ENCODE results near the gene SV2B. TPM values are rescaled to one million over a fixed set of nuclear protein-coding genes. Genes with fewer than 3 reads are reported as not detected.

The SV2B gene
- total and polyA plus RNA-seq, 2 experiments from 2014 or later = 0.06 to 0.76 TPM

DNA sequence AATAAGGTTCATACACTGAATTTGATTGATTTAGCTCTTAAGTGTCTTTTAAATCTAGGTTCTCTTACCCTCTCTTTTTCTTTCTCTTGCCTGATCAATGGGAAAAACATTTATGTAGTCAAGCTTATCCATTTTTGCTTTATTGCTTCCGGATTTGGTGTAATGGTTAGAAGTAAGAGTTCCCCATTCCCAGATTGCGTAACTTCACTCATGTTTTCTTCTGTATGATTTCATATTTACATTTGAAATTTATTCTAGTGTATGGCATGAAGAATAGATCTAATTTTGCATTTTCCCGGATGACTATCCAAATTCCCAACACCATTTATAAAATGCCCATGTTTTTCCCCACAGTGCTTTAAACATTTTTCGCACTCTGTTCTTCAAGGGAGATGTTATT lies 27.9 kb upstream of the SV2B start:
- H3K4me1 ChIP-seq (ENCODE audit: insufficient read depth) = no peaks in the 10 kb centered on the region; the same call in 1 of the 2 replicates
- H3K27me3 ChIP-seq (ENCODE audit: insufficient read depth) = no peaks in the 10 kb centered on the region
- no peak for TF ChIP-seq STAT1 (IDR thresholded peaks at IDR 0.05; ENCODE audit: unreplicated experiment)
- TF ChIP-seq NANOG (IDR thresholded peaks at IDR 0.05; ENCODE audit: borderline replicate concordance) = no peak
- TF ChIP-seq POLR2AphosphoS5 (IDR thresholded peaks at IDR 0.05; ENCODE audit: low read depth) = no peak
- no peak for TF ChIP-seq ZNF331 (CRISPR knock-in tag; IDR thresholded peaks at IDR 0.05; ENCODE audit: low read depth)
- TF ChIP-seq, protein P1, sequence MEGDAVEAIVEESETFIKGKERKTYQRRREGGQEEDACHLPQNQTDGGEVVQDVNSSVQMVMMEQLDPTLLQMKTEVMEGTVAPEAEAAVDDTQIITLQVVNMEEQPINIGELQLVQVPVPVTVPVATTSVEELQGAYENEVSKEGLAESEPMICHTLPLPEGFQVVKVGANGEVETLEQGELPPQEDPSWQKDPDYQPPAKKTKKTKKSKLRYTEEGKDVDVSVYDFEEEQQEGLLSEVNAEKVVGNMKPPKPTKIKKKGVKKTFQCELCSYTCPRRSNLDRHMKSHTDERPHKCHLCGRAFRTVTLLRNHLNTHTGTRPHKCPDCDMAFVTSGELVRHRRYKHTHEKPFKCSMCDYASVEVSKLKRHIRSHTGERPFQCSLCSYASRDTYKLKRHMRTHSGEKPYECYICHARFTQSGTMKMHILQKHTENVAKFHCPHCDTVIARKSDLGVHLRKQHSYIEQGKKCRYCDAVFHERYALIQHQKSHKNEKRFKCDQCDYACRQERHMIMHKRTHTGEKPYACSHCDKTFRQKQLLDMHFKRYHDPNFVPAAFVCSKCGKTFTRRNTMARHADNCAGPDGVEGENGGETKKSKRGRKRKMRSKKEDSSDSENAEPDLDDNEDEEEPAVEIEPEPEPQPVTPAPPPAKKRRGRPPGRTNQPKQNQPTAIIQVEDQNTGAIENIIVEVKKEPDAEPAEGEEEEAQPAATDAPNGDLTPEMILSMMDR (conservative IDR thresholded peaks at IDR 0.05; ENCODE audit: low read depth in 2 of 2) = no peak
- TF ChIP-seq EZH2 (IDR thresholded peaks at IDR 0.05; ENCODE audit: low read depth, unreplicated experiment) = no peak
- TF ChIP-seq CREB1 (CRISPR knock-in tag; IDR thresholded peaks at IDR 0.05; ENCODE audit: low read depth) = no peak
- TF ChIP-seq JUNB (IDR thresholded peaks at IDR 0.05; ENCODE audit: unreplicated experiment) = no peak
- TF ChIP-seq, protein P2, sequence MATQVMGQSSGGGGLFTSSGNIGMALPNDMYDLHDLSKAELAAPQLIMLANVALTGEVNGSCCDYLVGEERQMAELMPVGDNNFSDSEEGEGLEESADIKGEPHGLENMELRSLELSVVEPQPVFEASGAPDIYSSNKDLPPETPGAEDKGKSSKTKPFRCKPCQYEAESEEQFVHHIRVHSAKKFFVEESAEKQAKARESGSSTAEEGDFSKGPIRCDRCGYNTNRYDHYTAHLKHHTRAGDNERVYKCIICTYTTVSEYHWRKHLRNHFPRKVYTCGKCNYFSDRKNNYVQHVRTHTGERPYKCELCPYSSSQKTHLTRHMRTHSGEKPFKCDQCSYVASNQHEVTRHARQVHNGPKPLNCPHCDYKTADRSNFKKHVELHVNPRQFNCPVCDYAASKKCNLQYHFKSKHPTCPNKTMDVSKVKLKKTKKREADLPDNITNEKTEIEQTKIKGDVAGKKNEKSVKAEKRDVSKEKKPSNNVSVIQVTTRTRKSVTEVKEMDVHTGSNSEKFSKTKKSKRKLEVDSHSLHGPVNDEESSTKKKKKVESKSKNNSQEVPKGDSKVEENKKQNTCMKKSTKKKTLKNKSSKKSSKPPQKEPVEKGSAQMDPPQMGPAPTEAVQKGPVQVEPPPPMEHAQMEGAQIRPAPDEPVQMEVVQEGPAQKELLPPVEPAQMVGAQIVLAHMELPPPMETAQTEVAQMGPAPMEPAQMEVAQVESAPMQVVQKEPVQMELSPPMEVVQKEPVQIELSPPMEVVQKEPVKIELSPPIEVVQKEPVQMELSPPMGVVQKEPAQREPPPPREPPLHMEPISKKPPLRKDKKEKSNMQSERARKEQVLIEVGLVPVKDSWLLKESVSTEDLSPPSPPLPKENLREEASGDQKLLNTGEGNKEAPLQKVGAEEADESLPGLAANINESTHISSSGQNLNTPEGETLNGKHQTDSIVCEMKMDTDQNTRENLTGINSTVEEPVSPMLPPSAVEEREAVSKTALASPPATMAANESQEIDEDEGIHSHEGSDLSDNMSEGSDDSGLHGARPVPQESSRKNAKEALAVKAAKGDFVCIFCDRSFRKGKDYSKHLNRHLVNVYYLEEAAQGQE (IDR thresholded peaks at IDR 0.05; ENCODE audit: unreplicated experiment) = no peak
- TF ChIP-seq EZH2phosphoT487 (IDR thresholded peaks at IDR 0.05; ENCODE audit: unreplicated experiment) = no peak
- TF ChIP-seq, protein P3, sequence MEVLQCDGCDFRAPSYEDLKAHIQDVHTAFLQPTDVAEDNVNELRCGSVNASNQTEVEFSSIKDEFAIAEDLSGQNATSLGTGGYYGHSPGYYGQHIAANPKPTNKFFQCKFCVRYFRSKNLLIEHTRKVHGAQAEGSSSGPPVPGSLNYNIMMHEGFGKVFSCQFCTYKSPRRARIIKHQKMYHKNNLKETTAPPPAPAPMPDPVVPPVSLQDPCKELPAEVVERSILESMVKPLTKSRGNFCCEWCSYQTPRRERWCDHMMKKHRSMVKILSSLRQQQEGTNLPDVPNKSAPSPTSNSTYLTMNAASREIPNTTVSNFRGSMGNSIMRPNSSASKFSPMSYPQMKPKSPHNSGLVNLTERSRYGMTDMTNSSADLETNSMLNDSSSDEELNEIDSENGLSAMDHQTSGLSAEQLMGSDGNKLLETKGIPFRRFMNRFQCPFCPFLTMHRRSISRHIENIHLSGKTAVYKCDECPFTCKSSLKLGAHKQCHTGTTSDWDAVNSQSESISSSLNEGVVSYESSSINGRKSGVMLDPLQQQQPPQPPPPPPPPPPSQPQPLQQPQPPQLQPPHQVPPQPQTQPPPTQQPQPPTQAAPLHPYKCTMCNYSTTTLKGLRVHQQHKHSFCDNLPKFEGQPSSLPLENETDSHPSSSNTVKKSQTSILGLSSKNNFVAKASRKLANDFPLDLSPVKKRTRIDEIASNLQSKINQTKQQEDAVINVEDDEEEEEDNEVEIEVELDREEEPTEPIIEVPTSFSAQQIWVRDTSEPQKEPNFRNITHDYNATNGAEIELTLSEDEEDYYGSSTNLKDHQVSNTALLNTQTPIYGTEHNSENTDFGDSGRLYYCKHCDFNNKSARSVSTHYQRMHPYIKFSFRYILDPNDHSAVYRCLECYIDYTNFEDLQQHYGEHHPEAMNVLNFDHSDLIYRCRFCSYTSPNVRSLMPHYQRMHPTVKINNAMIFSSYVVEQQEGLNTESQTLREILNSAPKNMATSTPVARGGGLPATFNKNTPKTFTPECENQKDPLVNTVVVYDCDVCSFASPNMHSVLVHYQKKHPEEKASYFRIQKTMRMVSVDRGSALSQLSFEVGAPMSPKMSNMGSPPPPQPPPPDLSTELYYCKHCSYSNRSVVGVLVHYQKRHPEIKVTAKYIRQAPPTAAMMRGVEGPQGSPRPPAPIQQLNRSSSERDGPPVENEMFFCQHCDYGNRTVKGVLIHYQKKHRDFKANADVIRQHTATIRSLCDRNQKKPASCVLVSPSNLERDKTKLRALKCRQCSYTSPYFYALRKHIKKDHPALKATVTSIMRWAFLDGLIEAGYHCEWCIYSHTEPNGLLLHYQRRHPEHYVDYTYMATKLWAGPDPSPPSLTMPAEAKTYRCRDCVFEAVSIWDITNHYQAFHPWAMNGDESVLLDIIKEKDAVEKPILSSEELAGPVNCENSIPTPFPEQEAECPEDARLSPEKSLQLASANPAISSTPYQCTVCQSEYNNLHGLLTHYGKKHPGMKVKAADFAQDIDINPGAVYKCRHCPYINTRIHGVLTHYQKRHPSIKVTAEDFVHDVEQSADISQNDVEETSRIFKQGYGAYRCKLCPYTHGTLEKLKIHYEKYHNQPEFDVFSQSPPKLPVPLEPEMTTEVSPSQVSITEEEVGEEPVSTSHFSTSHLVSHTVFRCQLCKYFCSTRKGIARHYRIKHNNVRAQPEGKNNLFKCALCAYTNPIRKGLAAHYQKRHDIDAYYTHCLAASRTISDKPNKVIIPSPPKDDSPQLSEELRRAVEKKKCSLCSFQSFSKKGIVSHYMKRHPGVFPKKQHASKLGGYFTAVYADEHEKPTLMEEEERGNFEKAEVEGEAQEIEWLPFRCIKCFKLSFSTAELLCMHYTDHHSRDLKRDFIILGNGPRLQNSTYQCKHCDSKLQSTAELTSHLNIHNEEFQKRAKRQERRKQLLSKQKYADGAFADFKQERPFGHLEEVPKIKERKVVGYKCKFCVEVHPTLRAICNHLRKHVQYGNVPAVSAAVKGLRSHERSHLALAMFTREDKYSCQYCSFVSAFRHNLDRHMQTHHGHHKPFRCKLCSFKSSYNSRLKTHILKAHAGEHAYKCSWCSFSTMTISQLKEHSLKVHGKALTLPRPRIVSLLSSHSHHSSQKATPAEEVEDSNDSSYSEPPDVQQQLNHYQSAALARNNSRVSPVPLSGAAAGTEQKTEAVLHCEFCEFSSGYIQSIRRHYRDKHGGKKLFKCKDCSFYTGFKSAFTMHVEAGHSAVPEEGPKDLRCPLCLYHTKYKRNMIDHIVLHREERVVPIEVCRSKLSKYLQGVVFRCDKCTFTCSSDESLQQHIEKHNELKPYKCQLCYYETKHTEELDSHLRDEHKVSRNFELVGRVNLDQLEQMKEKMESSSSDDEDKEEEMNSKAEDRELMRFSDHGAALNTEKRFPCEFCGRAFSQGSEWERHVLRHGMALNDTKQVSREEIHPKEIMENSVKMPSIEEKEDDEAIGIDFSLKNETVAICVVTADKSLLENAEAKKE (CRISPR knock-in tag; IDR thresholded peaks at IDR 0.05) = no peak
- TF ChIP-seq ZNF114 (CRISPR knock-in tag; IDR thresholded peaks at IDR 0.05) = no peak
- TF ChIP-seq, protein P4, sequence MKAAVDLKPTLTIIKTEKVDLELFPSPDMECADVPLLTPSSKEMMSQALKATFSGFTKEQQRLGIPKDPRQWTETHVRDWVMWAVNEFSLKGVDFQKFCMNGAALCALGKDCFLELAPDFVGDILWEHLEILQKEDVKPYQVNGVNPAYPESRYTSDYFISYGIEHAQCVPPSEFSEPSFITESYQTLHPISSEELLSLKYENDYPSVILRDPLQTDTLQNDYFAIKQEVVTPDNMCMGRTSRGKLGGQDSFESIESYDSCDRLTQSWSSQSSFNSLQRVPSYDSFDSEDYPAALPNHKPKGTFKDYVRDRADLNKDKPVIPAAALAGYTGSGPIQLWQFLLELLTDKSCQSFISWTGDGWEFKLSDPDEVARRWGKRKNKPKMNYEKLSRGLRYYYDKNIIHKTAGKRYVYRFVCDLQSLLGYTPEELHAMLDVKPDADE (IDR thresholded peaks at IDR 0.05) = no peak
- ATAC-seq (no peak), DNase-seq (ENCODE audit: low spot score) (no peak)
- H2AFZ ChIP-seq = no peak overlapping the region
- Mint-ChIP-seq H3K27me3 (ENCODE audit: insufficient read depth, low read depth, poor library complexity) (no peaks in the 10 kb centered on the region), H3K4me3 (no peak overlapping the region), H3K4me1 (peaks cover 8% of the 10 kb centered on the region; the same call in 1 of the 3 replicates), H3K36me3 (ENCODE audit: low read depth) (no peaks in the 10 kb centered on the region), H3K27ac (no peak overlapping the region), H3K9me3 (no peaks in the 10 kb centered on the region)
- no peaks in the 10 kb centered on the region for H3K9me2 ChIP-seq (ENCODE audit: insufficient read depth)
- H3F3A ChIP-seq (replicated peaks; ENCODE audit: low read depth) = no peaks in the 10 kb centered on the region
- H3K4me3 ChIP-seq = no peak overlapping the region
- no peak overlapping the region for H3K4me2 ChIP-seq
- H4K20me1 ChIP-seq (replicated peaks; ENCODE audit: insufficient read depth) = no peaks in the 10 kb centered on the region
- no peak overlapping the region for H3K27ac ChIP-seq (ENCODE audit: low read depth)
- H3K36me3 ChIP-seq (ENCODE audit: insufficient read depth) = no peaks in the 10 kb centered on the region
- no peaks in the 10 kb centered on the region for H3K79me2 ChIP-seq (replicated peaks; ENCODE audit: insufficient read depth)
